Upper lobe of left lung (tissue), 4 donors: ENCODE measurements around the gene FARP1.

Experiments
- CTCF ChIP-seq, 6 experiments: fragments of 450-650 bp in 4 of 6; fragments of 200-600 bp in 2 of 6; sonication (generic) in 2 of 6; IDR thresholded peaks; one replicate each; pipeline ENCODE4 v1.5.1; 2016 to 2019; ENCODE audit warnings: antibody characterized with exemption in 6 of 6
- POLR2A ChIP-seq, 4 donors: fragments of 450-650 bp; IDR thresholded peaks; one replicate each; pipeline ENCODE4 v1.5.1; 2016 to 2017; ENCODE audit warnings: antibody characterized with exemption in 4 of 4, mild to moderate bottlenecking in 2 of 4
- POLR2AphosphoS5 ChIP-seq, 2 donors: sonication (generic); formaldehyde crosslinking; IDR thresholded peaks; one replicate each; pipeline ENCODE4 v1.5.1; 2017; ENCODE audit warnings: antibody characterized with exemption in 2 of 2

- TF ChIP-seq CTCF (IDR thresholded peaks at IDR 0.05) (no peak), POLR2AphosphoS5 (IDR thresholded peaks at IDR 0.05) (no peak), POLR2A (IDR thresholded peaks at IDR 0.05) (no peak)
These were observed 326.0 kb downstream of the FARP1 start for GRCh38 chr13:98468929-98469328.
